OCI-M1 (cell line): Measurements from ENCODE around the gene PSME3.
A peak's percentile ranks its signal among the peaks of the same experiment; 100 is the strongest.
"Not testable (repeated sequence)": the region's sequence is repeated elsewhere in the genome, so short reads cannot be mapped to it uniquely, and the experiment has no call there.

Experiments
- DNase-seq: peaks from one replicate; lab custom pipeline; 2025; lab: John Stamatoyannopoulos, UW

PSME3 gene

DNA sequence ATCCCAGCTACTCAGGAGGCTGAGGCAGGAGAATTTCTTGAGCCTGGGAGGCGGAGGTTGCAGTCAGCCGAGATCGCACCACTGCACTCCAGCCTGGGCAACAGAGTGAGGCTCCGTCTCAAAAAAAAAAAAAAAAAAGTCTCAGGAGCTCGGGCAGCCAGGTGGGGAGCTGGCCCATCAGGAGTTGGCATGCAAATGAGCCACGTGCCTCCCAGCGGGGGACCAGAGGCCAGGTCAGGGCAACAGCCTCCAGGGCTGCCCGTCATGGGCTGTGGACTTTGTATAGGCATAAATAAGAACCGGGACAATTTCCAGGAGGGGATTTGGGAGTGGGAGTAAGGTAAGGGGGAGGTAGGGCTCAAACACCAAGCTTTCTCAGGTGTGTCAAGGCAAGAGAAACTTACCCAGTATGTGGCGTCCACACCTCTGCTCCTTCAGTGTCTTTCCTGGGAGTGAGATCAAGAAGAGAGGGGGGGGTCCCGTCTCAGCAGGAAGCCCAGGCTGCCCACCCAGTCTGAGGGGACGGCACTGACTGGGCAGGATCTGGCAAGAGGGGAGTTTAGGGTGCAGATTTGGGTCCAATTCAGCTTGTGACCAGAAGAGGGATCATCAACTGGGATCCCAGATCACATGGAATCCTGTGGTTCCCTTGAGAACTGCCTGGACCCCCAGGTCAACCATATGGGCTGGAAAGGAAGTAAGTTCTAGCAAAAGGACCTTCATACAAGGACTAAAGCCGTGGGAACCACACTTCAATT, 45.1 kb downstream of the PSME3 start:
- DNase-seq = no peak

- no peak for DNase-seq
Measured at GRCh38 chr17:42878924-42879595, 45.9 kb downstream of the PSME3 start.

DNA sequence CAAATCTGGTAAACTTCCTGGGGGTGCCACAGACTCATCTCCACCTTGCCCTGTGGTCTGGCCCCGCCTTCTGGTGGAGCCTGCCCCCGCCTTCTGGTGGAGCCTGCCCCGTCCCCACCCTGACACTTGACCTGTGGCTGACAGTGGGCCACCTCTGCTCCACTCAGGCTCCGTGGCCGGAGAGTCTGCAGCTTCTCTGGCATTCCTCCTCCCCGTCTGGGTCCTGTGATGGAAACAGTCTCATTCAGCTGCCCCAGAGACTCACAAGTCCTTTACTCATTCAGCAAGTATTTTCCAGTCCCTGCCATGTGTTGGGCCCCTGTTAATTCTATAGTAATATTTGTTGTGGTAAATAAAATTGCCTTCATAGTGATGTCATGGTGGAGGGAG, 46.4 kb downstream of the PSME3 start:
- no peak for DNase-seq

DNA sequence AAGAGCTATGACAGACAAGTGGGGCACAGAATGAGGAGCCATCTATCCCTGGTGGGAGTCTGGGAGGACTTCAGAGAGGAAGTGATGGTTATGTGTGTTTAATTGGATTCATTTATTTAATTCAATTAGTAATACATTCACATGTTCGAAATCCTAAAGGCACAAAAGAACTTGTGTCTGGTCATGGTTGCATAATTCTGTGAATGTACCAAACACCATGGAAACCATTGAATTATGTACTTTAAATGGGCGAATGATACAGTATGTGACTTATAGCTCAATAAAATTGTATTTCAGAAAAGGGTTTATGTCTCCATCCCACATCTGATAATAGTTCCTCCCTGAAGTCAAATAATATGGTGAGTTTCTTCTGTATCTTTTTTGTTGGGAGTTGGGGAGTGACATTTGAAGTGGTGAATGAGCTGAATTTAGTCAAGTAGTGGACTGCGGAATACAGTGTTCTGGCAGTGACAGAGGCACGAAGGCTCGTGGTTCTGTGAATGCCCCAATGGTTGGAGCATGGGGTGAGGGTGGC, 47.6 kb downstream of the PSME3 start:
- DNase-seq = no peak

DNA sequence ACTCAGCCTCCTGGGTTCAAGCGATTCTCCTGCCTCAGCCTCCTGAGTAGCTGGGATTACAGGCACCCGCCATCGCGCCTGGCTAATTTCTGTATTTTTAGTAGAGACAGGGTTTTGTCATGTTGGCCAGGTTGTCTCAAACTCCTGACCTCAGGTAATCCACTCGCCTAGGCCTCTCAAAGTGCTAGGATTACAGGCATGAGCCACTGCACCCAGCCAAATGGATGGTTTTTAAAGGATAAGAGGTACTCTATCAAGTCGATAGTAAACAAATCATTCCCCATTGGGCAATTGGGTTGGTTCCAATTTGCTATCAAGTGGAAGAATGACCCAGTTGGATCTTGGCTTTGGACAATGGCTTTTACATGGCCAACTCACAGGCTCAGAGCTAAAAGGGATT, 48.5 kb downstream of the PSME3 start:
- not testable (repeated sequence) for DNase-seq

DNA sequence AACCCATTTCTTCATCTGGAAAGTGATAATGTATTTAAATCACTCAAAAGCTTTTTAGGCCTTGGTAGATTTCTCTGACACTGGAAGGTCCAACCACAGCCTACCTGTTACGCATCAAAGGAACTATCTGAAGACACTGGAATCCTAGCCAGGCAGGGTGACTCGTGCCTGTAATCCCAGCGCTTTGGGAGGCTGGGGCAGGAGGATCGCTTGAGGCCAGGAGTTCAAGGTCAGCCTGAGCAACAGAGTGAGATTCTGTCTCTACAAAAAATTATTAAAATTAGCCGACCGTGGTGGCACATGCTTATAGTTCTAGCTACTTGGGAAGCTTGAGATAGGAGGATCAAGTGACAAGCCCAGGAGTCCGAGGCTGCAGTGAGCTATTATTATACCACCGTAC, 49.0 kb downstream of the PSME3 start:
- no peak for DNase-seq

- peak; percentile 11 for DNase-seq
Measured at GRCh38 chr17:42883802-42884558, 50.8 kb downstream of the PSME3 start.

GRCh38 chr17:42885806-42886205, 52.6 kb downstream of the PSME3 start:
- not testable (repeated sequence) for DNase-seq

DNA sequence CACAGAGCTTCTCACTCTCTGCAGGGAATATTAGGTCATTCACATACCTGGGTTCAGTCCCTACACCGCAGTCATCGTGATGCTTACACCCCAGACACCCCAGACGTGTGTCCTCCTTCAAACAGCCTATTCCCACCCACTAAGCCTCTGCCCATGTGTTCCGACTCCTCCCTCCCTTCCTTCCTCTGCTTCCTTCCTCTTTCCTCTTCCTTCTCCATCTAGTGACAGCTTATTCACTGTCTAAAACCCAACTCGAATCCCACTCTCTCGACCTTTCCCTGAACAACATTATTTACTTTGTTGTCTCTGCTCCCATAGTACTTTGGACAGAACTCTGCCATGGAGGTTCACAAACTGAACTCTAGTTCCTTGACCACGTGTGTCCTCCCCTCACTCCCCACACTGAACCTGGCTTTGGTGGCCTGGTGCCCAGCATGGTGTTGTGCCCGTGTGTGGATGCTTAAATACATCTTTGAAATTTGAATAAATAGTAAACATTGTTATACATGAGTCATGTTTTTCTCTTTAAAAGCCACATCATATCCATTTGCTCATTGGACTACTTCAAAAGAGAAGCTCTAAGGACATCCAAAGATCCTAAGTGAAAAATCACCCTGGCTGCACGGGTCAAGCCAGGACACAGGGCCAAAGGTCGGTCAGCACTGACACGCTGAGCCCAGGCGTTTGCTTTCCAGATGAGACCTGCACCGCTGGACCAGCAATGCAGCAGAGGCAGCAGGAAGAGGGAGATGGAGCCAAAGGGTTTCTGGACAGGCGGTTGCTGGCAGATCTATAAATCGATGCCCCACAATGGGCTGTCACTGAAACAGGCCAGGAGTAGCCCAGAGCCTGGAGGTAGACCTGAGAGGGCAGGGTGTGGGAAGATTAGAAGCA, 53.3 kb downstream of the PSME3 start:
- no peak for DNase-seq

DNA sequence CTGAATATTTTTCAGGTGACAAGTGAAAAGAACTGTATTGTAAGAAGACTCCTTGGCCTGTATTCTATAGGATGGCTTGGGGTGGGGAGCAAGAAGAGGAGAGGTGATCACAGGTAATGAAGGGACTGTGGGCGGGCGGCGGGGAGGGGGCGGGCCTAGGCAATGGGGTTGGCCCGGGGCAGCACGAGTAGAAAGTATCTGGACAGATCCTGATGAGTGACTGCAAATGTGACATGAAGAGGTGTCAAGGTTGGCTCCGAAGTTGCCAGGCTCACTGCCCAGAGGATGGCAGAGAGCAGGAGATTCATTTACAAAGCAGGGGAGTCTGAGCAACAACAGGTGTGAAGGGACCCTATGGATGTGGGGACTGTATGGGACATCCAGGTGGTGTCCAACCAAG, 56.6 kb downstream of the PSME3 start:
- DNase-seq = no peak

DNA sequence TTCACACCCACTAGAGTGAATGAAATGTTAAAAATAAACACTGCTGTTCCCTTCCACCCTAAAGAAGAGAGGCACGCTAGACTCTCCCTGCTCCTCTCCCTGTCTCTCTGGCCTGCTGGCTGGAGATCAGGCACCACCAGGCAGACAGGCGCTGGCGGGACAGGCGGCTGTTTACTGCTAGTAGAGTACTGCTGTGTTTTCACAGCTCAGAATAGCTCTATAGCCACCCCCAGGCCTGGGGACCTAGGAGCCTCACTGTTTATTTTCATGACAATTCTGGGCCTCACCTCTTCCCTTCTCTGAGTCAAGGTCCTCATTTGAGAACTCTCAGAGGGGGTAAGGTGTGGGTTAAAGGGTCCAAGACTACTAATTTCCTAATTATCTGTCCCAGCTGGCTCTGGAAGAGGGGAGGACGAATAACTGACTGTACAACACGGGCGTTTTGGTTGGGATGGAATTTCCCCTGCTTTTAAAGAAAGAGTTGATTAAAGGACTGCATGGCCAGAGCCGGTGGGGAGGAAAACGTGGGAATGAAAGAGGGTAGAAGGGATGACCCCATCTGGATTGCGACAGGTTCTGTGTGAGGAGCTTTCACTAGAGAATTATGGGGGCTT, 58.4 kb downstream of the PSME3 start:
- no peak for DNase-seq

DNA sequence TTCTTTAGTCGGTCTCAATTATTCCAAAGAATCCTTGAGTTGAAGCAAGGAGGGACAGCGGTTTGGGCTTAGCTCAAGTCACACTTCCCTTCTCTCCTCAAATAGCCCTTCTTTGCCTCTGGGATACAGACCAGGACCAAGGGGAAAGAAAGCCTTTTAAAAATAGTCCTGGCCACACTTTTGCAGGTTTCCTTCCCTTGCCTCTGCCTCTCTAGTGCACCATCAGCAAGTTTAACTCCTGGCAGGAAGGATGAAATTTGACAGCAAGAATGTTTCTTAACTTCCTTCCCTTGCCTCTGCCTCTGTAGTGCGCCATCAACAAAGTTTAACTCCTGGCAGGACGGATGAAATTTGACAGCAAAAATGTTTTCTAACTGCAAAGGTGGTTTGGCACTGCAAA, 60.2 kb downstream of the PSME3 start:
- no peak for DNase-seq
